H9 (cell line): ENCODE measurements around the gene CHRNB4. TPM values are rescaled to one million over a fixed set of nuclear protein-coding genes. Genes with fewer than 3 reads are reported as not detected.
A peak's percentile ranks its signal among the peaks of the same experiment; 100 is the strongest.

Experiments used
- DNase-seq: peaks from one replicate; pipeline ENCODE4 v3.0.0-alpha.2; 2017
- H2AFZ ChIP-seq: one replicate; pipeline ENCODE4 v1.6.1; 2013; ENCODE audit warnings: mild to moderate bottlenecking, low read length, control low read depth, moderate library complexity
- H2AK5ac ChIP-seq: 2 replicates; pipeline ENCODE4 v1.6.1; 2013; ENCODE audit warnings: low read length, control low read depth, mixed read lengths; ENCODE audit not compliant: insufficient read length
- H2BK120ac ChIP-seq: one replicate; pipeline ENCODE4 v1.6.1; 2013; ENCODE audit warnings: low read depth, mild to moderate bottlenecking, low read length, control low read depth, inconsistent platforms; ENCODE audit not compliant: poor library complexity, severe bottlenecking
- H2BK12ac ChIP-seq: 2 replicates; pipeline ENCODE4 v1.6.1; 2013; ENCODE audit warnings: low read length, control low read depth, mixed read lengths, low read depth; ENCODE audit not compliant: insufficient read length
- H2BK15ac ChIP-seq: 2 replicates; pipeline ENCODE4 v1.6.1; 2013; ENCODE audit warnings: low read depth, low read length, control low read depth
- H2BK20ac ChIP-seq: one replicate; pipeline ENCODE4 v1.6.1; 2013; ENCODE audit warnings: low read depth, mild to moderate bottlenecking, low read length, control low read depth, inconsistent platforms; ENCODE audit not compliant: poor library complexity, severe bottlenecking
- H2BK5ac ChIP-seq: 2 replicates; pipeline ENCODE4 v1.6.1; 2013; ENCODE audit warnings: low read length, control low read depth, mixed read lengths; ENCODE audit not compliant: insufficient read length
- H3K14ac ChIP-seq: 2 replicates; pipeline ENCODE4 v1.6.1; 2013; ENCODE audit warnings: low read length, control low read depth; ENCODE audit not compliant: insufficient read depth
- H3K18ac ChIP-seq: 2 replicates; pipeline ENCODE4 v1.6.1; 2013; ENCODE audit warnings: low read depth, mild to moderate bottlenecking, mixed read lengths, low read length, control low read depth; ENCODE audit not compliant: insufficient read length
- H3K23ac ChIP-seq: 2 replicates; pipeline ENCODE4 v1.6.1; 2013; ENCODE audit warnings: low read length, control low read depth, mixed read lengths, low read depth; ENCODE audit not compliant: insufficient read length
- H3K23me2 ChIP-seq: 2 replicates; pipeline ENCODE4 v1.6.1; 2013; ENCODE audit warnings: low read depth, mild to moderate bottlenecking, mixed read lengths, low read length, control low read depth; ENCODE audit not compliant: insufficient read length, poor library complexity, severe bottlenecking
- H3K27ac ChIP-seq: 2 replicates; pipeline ENCODE4 v1.5.1; 2013; ENCODE audit warnings: low read length, control low read depth, mixed read lengths, low read depth; ENCODE audit not compliant: insufficient read length
- H3K27me3 ChIP-seq: 2 replicates; pipeline ENCODE4 v1.6.1; 2013; ENCODE audit warnings: low read length, control low read depth, inconsistent platforms; ENCODE audit not compliant: insufficient read depth
- H3K4ac ChIP-seq: 2 replicates; pipeline ENCODE4 v1.6.1; 2013; ENCODE audit warnings: low read depth, mild to moderate bottlenecking, control low read depth, inconsistent platforms, low read length, moderate library complexity
- H3K4me1 ChIP-seq: 2 replicates; pipeline ENCODE4 v1.6.1; 2013; ENCODE audit warnings: low read length, control low read depth, inconsistent platforms; ENCODE audit not compliant: insufficient read depth
- H3K4me2 ChIP-seq: 2 replicates; pipeline ENCODE4 v1.6.1; 2013; ENCODE audit warnings: low read length, control low read depth, mixed read lengths; ENCODE audit not compliant: insufficient read length, insufficient read depth
- H3K56ac ChIP-seq: 2 replicates; pipeline ENCODE4 v1.6.1; 2013; ENCODE audit warnings: low read depth, mild to moderate bottlenecking, mixed read lengths, low read length, control low read depth; ENCODE audit not compliant: insufficient read length
- H3K79me1 ChIP-seq: 2 replicates; pipeline ENCODE4 v1.6.1; 2013; ENCODE audit warnings: low read depth, mild to moderate bottlenecking, moderate library complexity, low read length, control low read depth, inconsistent platforms; ENCODE audit not compliant: insufficient read depth, poor library complexity, severe bottlenecking
- H3K79me2 ChIP-seq: 2 replicates; pipeline ENCODE4 v1.6.1; 2013; ENCODE audit warnings: low read length, control low read depth, inconsistent platforms; ENCODE audit not compliant: insufficient read depth
- H3K9ac ChIP-seq: 2 replicates; pipeline ENCODE4 v1.6.1; 2013; ENCODE audit warnings: low read length, control low read depth, mixed read lengths; ENCODE audit not compliant: insufficient read length; ENCODE audit errors: extremely low read depth
- H3K9me3 ChIP-seq: one replicate; pipeline ENCODE4 v1.6.1; 2013; ENCODE audit warnings: low read depth, low read length, inconsistent platforms; ENCODE audit not compliant: control insufficient read depth
- H3T11ph ChIP-seq: one replicate; pipeline ENCODE4 v1.6.1; 2013; ENCODE audit warnings: mild to moderate bottlenecking, low read length, control low read depth, inconsistent platforms
- H4K20me1 ChIP-seq: one replicate; pipeline ENCODE4 v1.6.1; 2013; ENCODE audit not compliant: control insufficient read depth, insufficient read length, insufficient read depth
- H4K5ac ChIP-seq: 2 replicates; pipeline ENCODE4 v1.6.1; 2013; ENCODE audit warnings: low read depth, mild to moderate bottlenecking, mixed read lengths, low read length, control low read depth; ENCODE audit not compliant: insufficient read length
- H4K8ac ChIP-seq: replicated peaks from 2 replicates; pipeline ENCODE4 v1.6.1; 2013; ENCODE audit warnings: low read length, control low read depth, mixed read lengths, low read depth; ENCODE audit not compliant: insufficient read length
- H4K91ac ChIP-seq: 2 replicates; pipeline ENCODE4 v1.6.1; 2013; ENCODE audit warnings: low read depth, mild to moderate bottlenecking, moderate library complexity, mixed read lengths, low read length, control low read depth; ENCODE audit not compliant: insufficient read length
- H3K27ac Mint-ChIP-seq, 3 experiments: 2 replicates in 2 of 3; 3 replicates in 1 of 3; pipeline ENCODE4 v1.8.0; 2020 to 2021; ENCODE audit warnings: mixed read lengths in 3 of 3, mild to moderate bottlenecking in 1 of 3, moderate library complexity in 1 of 3
- H3K27me3 Mint-ChIP-seq: 2 replicates; pipeline ENCODE4 v1.8.0; 2021; ENCODE audit warnings: low read depth, mild to moderate bottlenecking, moderate library complexity, mixed read lengths
- H3K36me3 Mint-ChIP-seq, 3 experiments: 2 replicates in 2 of 3; 3 replicates in 1 of 3; pipeline ENCODE4 v1.8.0; 2020 to 2021; ENCODE audit warnings: low read depth in 3 of 3, mixed read lengths in 3 of 3; ENCODE audit not compliant: insufficient read depth in 1 of 3
- H3K4me1 Mint-ChIP-seq, 2 experiments: 2 replicates each; pipeline ENCODE4 v1.8.0; 2020; ENCODE audit warnings: mixed read lengths in 2 of 2
- H3K4me3 Mint-ChIP-seq, 2 experiments: 2 replicates in 1 of 2; 3 replicates in 1 of 2; pipeline ENCODE4 v1.8.0; 2020 to 2021; ENCODE audit warnings: mild to moderate bottlenecking in 2 of 2, mixed read lengths in 2 of 2, moderate library complexity in 1 of 2
- H3K9me3 Mint-ChIP-seq, 2 experiments: 2 replicates in 1 of 2; 3 replicates in 1 of 2; pipeline ENCODE4 v1.8.0; 2020; ENCODE audit warnings: mild to moderate bottlenecking in 2 of 2, mixed read lengths in 2 of 2, moderate library complexity in 1 of 2
- CTCF ChIP-seq: fragments of 200-600 bp; sonication (generic); conservative IDR thresholded peaks from 3 replicates; pipeline ENCODE4 v1.8.0; 2021; ENCODE audit warnings: antibody characterized with exemption, mild to moderate bottlenecking
- WGBS: extraction: QIAGEN DNeasy Blood & Tissue Kit; methylation state at CpG from one replicate; pipeline ENCODE4 v1.1.7; 2013; ENCODE audit warnings: missing lambda C conversion rate, low lambda C conversion rate, mixed read lengths; ENCODE audit not compliant: insufficient read length; ENCODE audit errors: extremely low coverage; 5-methylcytosine and 5-hydroxymethylcytosine counted together
- total RNA-seq: library from RNA; stranded (reverse); gene quantifications from 2 replicates; pipeline ENCODE4 v1.2.1, GENCODE V29; 2021

Gene CHRNB4
- total RNA-seq, 1 experiment from 2014 or later: 1.9 TPM

GRCh38 chr15:78620527-78621421 is 20.2 kb downstream of the CHRNB4 start, which contains the start of gene CHRNA3:
CHRNA3 (minus strand) TSS chr15:78620996; CDS start chr15:78620794, 202 bp downstream.
- Mint-ChIP-seq H3K4me3 (peak within 1 kb of the TSS; percentile 62 to 85), H3K4me1 (peaks cover 13 to 21% of the 10 kb centered on the region in 2 experiments), H3K9me3 (peaks cover 2 to 4% of the 10 kb centered on the region in 2 experiments; a peak in 2 of 5 replicates), H3K27me3 (peaks cover 56% of the 10 kb centered on the region), H3K36me3 (no peaks in the 10 kb centered on the region), H3K27ac (no peak within 1 kb of the TSS; a peak in 1 of 7 replicates)
- H2BK120ac ChIP-seq: no peak within 1 kb of the TSS
- no peaks in the 10 kb centered on the region for H3K79me2 ChIP-seq
- H4K20me1 ChIP-seq: no peaks in the 10 kb centered on the region
- peak; percentile 63 for DNase-seq
- H3K23ac ChIP-seq: no peak within 1 kb of the TSS
- H3K27me3 ChIP-seq: peaks cover 8% of the 10 kb centered on the region; the same call in 1 of the 2 replicates
- no peak within 1 kb of the TSS for H3K18ac ChIP-seq
- no peaks in the 10 kb centered on the region for H3K79me1 ChIP-seq
- no peak within 1 kb of the TSS for H3T11ph ChIP-seq
- no peak within 1 kb of the TSS for H3K14ac ChIP-seq
- no peak within 1 kb of the TSS for H2BK15ac ChIP-seq
- H2AK5ac ChIP-seq: no peak within 1 kb of the TSS
- no peak within 1 kb of the TSS for H4K5ac ChIP-seq
- no peaks in the 10 kb centered on the region for H3K9me3 ChIP-seq
- H3K27ac ChIP-seq: no peak within 1 kb of the TSS
- TF ChIP-seq CTCF: no peak
- no peak within 1 kb of the TSS for H3K9ac ChIP-seq
- peaks cover 10% of the 10 kb centered on the region for H3K23me2 ChIP-seq
- no CpG with 5 or more reads among the region's 102 CpGs for WGBS
- no peak within 1 kb of the TSS for H2BK12ac ChIP-seq
- no peak within 1 kb of the TSS for H4K8ac ChIP-seq
- H3K4ac ChIP-seq: no peak within 1 kb of the TSS
- H4K91ac ChIP-seq: no peak within 1 kb of the TSS
- no peak within 1 kb of the TSS for H2AFZ ChIP-seq
- H2BK20ac ChIP-seq: no peak within 1 kb of the TSS
- no peak within 1 kb of the TSS for H3K56ac ChIP-seq
- H3K4me2 ChIP-seq: peak within 1 kb of the TSS; percentile 20
- no peaks in the 10 kb centered on the region for H3K4me1 ChIP-seq
- no peak within 1 kb of the TSS for H2BK5ac ChIP-seq
